ENCODE results near the gene ASTN1.

Gene ASTN1

DNA sequence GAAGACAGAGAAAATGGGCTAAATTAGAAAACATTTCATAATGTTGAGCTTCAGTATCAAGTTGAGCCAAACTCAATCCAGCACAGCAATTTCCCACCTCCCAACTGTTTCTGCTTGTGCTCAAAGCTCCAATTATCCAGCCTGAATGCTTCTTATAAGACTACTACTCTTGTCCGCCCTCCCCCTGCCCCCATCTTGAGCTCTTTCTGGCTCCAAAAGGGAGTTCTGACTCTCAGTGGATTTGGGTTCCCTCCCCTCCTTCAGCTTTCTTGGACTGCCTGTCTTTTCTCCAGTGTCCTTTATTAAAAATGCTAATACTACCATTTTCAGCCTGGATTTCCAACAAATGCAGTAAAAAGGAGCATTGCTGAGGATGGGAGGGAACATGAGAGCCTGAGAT is 174.8 kb downstream of the ASTN1 start:
- DNase-seq (ENCODE audit: low read depth), result no peak

DNA sequence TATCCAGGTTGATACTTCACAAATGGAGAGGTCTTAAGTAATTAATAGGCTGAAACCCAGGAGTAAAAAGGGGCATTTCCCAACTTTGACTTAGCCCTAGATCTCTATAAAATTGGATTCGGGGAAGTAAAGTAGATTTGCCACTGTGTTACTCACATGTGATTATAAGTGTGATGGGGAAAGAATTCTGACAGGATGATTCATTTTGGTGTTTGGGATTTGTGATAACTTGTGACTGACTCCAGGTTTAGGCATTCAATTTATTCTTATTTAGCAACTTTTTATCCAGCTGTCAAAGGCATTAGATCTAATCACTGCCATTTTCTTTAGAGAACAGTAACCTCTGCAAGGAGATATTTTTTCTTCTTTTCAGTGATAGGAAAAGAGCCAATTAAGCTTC is 175.5 kb downstream of the ASTN1 start:
- no peak for DNase-seq (ENCODE audit: low read depth)

DNA sequence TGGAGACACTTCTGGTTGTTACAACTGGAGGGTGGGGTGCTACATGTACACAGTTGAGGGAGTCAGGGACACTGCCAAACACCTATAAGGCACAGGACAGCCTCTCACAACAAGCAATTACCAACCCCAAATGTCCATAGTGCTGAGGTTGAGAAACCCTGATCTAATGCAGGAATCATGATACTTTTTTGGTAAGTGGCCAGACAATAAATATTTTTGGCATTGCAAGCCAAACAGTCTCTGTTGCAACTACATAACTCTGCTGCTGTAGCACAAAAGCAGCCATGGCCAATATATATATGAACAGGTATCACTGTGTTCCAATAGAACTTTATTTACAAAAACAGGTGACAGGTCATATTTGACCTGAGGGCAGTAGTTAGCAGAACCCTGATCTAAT is 177.5 kb downstream of the ASTN1 start:
- DNase-seq (ENCODE audit: low read depth), result no peak

DNA sequence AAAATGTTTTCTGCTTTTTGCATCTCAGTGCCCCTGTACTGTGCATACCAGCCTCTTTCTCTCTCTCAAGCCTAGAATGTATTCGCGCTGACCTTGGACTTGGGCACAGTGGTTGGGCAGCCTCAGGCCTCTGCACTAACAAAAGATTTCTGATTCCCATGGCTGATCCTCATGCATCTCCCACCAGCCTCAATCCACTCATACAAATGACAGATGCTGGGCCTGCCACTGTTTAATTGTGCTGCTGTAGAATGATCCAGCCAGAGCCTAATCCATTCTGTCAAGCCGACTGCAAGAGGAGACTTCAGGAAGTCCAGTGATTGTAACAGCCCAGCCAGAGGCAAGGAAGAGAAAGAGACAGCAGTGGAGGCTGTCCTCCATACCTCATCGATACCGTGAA is 180.8 kb downstream of the ASTN1 start:
- DNase-seq (ENCODE audit: low read depth), result no peak

DNA sequence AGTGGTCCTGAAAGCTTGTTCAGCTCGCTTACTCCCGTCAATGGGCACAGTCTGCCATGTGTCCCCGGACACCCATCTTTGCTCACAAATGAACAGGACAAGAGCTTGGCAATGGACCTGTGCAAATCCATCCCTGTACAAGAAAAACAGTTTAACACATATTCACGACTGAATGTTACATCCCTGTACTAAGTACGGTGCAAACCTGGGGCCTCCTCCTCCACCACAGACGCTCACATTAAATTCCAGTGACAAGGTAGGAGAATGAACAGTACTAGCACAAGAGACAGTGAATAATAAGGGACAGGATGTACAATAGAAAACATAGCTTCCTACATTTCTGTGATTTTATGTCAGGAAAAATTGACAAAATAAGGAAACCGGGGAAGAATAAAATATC is 187.7 kb downstream of the ASTN1 start:
- no peak for DNase-seq (ENCODE audit: low read depth)

DNA sequence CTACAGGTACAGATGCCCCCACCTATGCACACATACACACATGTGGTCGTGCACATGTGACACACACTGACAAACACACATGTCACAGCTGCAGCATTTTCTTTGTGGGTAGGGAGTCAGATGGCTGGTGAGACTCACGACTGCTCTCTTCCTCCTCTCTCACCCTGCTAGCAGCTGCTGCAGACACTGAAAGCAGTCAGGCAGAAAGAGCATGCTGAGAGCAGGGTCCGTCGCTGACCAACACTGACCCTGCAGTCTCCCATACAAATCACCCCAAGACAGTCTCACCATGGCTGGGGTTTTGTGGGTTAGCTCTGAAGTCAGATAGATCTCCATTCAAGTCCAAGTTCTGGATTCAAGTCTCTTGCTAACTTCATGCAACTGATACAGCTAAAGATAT is 188.3 kb downstream of the ASTN1 start:
- DNase-seq (ENCODE audit: low read depth), result no peak

DNA sequence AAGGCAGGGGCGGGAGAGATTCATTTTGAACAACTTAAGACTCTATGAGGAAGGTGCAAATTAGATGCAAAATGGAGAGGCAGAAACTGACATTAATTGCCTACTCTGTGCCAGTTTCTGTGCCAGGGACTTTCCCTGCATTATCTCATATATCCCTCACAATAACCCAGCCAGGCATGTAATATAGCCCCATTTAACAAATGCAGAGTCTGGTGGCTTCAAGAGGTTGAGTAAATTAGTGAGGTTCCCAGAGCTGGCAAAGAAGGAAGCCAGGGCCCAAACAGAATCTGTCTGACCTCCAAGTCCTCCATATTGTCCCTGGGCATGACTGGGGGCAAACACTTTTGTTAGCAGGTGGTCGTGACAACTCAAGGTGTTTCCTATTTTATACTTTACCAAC is 199.8 kb downstream of the ASTN1 start:
- no peak for DNase-seq (ENCODE audit: low read depth)

DNA sequence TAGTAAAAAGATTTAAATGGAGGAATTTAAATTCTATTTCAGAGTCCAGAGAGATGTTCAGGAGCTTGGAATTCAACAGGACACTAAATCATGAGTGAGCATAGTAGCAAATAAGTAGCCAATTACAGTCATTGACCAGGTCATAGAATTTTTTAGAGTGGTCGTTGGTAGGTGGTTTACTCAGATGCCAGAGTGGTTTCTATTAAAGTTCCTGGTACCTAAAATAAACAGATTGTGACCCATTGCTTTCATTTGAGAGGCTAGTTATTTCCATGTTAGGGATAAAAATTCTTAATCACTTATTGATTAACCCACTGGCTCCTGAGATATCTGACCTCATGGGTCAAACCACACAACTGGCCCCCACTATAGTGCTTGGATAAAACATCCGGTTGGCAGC is 201.3 kb downstream of the ASTN1 start:
- DNase-seq (ENCODE audit: low read depth), result no peak

DNA sequence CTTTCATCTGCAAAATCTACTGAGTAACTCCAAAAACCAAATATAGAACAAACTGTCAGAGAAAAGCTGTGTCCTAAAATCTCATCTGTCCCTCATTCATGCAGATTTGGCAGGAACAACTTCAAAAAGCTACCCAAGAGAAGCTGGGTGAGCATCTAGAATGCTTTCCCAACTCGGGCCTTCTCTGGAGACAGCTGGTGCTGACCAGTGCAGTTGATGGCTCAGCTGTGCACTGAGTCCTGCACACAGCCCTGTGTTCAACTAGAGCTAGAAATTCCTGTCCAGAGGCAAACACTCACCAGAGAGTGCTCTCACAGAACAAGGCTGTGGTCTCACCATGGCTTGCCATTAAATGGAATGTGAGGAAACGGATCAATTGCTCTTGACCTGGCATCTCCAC is 202.8 kb downstream of the ASTN1 start:
- DNase-seq (ENCODE audit: low read depth), result no peak

DNA sequence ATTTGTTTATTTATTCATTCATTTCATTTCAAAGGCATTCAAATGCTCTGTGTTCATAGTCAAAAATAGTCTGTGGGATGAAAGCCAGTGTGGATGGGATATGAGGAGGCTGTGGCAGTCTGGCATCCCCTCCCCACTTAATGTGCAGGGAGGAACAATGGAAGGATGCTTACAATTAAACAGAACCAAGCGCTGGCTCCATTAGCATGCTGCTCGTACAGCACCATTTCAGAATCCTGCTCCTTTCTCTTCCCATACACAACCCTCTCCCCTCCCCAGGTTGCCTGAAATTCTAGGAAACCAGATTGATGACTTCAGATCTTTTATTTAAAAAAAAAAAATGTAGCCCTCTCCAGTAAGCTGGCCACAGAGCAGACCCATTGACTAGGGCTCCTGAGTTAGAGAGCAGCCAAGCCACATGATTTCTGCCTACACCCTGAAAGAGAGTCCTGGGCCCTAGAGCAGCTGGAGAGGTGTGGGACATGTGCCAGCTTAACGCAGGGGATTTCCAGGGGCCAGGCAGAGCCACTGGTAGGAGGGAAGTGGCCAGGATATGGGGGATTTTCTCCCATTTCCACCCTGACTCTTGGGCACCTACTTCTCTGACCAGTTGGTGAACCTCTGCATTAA is 205.2 kb downstream of the ASTN1 start:
- no peak for DNase-seq (ENCODE audit: low read depth)

DNA sequence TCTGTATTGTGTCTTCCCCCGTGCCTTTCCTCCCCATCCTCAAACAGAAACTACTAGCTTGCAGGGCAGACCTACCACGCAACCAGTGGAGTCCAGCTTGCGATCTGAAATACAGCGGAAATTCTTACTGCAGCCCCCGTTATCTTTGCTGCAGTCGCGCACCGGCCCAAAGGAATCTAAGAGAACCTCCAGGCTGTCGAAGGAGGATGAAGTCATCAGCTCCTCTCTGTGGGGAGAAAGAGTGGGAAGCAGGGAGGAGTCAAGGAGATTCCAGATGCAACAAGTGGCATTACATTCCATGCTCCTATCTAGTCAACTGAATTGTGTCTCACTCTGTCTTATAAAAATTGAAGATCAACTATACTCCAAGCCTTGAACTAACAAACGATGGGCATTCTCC is 206.9 kb downstream of the ASTN1 start:
- DNase-seq (ENCODE audit: low read depth), result no peak

DNA sequence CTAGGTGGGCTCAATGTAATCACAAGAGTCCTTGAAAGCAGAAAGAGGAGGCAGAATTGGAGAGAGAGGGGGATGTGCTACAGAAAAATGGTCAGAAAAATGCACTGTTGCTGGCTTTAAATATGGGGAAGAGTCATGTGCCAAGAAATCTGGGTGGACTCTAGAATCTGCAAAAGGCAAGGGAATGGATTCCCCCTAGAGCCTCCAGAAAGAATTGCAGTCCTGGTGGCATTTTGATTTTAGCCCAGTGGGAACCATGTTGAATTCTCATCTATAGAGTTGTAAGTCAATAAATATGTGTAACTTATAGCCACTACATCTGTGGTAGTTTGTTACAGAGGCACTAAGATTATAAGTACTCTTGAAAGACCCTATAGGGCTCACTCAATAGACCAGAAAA is 210.3 kb downstream of the ASTN1 start:
- DNase-seq (ENCODE audit: low read depth), result no peak

DNA sequence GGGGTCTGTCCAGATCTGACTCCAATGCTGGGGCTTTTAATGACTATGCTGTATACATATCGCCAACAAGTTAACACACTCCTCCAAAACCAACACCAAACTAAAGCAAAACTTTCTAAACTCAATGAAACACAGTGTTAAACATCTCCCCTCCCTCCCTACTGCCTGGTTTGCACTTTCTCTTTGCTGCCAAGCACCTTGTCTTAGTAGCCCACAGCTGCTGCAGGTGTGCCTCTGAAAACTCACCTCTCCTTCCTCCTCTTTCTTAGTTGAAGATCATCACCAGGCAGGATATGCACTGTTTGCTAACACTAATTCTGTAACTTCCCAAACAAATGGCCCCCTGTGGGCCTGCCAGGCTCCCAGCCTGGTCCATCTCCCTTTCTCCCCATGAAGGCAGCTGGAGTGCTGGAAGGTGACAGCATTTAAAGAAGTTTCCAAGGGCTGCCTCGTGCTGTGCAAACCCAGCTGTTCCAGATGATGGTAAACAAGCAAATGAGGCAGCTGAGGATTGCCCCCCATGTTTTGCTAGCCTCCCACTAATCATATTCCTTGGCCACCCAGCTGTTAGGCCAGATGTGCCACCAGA is 213.7 kb downstream of the ASTN1 start:
- no peak for DNase-seq (ENCODE audit: low read depth)

DNA sequence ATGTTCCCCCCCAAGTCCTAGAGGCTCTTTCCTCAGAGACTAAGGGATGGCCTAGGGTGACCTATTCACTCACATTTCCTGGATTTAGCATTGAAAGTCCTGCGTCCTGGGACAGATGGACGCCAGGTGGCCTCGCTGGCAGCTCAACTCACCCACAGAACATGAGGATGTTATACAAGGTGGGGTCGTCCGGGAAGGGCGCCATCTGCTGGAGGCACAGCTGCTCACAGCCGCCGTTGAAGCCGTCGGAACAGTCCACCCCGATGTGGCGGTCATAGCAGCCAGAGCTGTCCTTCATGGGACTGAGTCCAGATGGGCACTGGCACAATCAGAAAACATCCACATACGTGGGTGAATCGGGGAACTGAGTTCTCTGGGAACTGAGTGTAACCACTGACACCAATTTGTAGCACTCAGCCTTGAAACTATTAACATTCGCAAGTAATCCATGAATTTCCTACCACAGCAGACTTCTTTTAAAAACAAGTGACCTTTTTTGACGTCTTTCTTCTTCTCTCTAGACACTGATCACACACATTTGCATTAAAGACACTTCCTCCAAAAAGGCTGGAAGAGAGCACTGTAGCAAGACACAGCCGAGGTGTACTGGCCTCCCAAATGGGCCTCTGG is 215.4 kb downstream of the ASTN1 start:
- DNase-seq (ENCODE audit: low read depth), result no peak

DNA sequence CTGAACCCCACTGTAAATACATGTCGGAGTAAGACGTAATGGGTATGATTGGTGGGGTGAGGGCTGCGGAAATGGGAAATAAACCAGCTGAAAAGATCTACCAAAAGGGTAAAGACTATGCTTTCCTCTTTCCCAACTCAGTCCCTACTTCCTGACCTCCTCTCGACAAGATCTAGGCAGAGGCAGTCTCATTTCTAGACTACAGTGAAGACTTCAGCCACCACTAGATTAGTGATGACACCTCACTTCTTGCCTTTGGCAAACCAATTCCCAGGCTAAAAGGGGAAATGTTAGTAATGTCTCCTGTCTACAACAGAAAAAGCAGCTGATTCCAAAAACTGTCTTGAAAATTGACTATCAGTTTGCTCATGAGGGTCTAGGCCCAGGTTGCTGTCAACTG is 219.9 kb downstream of the ASTN1 start:
- DNase-seq (ENCODE audit: low read depth), result no peak

DNA sequence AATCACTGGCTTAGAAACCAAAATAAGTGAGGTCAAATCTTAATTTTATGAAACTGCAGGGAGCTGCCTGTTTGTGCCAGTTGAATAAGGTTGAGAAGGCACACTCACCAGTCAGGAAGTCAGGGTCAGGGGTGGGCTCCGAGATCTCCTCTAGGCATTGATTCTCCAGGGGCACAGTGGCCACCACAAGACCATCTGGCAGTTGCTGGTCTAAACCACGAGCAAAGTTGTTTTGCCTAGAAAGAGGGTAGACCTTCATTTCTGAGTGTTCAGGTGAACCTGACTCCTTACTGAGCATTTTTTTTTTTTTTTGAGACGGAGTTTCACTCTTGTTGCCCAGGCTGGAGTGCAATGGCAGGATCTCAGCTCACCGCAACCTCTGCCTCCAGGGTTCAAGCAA is 220.7 kb downstream of the ASTN1 start:
- DNase-seq (ENCODE audit: low read depth), result no peak

DNA sequence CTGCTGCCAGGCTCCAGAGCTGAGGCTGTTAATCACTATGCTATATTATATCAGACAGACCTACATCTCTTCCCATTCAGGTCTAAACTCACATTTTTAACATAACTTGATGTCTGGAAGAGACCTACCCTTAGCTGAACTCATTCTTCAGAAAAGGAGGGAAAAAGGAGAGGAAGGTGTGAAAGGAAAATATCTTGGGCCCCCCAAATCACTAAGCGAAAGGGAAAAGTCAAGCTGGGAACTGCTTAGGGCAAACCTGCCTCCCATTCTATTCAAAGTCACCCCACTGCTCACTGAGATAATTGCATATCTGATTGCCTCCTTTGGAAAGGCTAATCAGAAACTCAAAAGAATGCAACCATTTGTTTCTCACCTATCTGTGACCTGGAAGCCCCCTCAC is 222.2 kb downstream of the ASTN1 start:
- DNase-seq (ENCODE audit: low read depth), result no peak

DNA sequence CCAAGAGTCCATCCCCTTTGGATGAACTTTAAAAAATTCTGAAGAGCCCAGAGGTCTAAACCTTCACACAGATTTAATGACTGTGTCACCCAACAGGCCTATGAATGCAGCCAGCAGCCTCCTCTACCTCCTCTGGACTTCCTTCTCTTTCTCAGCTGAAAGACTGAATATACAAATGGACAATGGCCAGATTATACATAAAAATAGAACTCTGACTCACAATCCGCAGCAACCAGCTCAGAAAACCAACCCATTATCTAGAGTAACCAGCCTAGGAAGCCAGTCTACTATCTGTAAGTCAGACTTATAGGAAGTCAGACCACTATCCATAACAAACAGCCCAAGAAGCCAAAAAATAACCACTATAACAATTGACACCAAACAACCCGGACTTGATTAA is 224.5 kb downstream of the ASTN1 start:
- no peak for DNase-seq (ENCODE audit: low read depth)

DNA sequence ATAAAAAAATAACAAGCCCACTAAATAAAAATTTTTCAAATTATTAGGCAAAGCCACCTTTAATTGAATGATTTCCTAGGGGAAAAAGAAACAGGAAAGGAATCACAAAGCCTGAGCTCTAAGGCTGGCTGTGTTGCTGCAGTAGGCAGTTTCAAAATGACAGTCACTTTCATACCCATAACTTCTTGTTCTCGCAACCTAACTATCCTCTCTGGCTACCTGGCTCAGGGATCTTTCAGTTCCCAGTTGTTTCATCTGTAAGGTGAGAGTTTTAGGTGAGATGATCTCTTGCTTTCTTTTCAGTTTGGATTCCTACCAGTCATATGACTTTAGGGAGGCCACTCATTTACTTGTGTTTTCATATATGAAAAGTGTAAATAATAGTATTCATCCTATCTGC is 226.1 kb downstream of the ASTN1 start:
- no peak for DNase-seq (ENCODE audit: low read depth)

DNA sequence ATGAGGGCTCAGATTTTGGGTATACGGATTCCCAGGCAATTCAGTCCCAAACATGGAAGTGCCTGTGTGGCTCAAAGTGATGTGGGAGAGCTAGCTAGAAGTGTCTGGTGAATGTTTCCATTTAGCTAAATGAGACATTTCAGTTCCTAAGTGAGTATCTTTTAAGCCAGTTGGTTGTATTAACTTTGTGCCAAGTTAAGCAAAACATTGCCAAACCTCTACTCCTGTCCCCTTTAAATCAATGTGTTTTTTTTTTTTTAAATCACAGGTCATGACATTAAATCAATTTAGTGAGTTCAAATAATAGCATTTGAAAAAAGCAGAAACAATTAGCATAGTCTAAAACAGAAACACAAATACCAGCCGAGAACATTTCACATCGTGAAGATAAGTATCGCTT is 230.1 kb downstream of the ASTN1 start:
- DNase-seq (ENCODE audit: low read depth), result no peak

DNA sequence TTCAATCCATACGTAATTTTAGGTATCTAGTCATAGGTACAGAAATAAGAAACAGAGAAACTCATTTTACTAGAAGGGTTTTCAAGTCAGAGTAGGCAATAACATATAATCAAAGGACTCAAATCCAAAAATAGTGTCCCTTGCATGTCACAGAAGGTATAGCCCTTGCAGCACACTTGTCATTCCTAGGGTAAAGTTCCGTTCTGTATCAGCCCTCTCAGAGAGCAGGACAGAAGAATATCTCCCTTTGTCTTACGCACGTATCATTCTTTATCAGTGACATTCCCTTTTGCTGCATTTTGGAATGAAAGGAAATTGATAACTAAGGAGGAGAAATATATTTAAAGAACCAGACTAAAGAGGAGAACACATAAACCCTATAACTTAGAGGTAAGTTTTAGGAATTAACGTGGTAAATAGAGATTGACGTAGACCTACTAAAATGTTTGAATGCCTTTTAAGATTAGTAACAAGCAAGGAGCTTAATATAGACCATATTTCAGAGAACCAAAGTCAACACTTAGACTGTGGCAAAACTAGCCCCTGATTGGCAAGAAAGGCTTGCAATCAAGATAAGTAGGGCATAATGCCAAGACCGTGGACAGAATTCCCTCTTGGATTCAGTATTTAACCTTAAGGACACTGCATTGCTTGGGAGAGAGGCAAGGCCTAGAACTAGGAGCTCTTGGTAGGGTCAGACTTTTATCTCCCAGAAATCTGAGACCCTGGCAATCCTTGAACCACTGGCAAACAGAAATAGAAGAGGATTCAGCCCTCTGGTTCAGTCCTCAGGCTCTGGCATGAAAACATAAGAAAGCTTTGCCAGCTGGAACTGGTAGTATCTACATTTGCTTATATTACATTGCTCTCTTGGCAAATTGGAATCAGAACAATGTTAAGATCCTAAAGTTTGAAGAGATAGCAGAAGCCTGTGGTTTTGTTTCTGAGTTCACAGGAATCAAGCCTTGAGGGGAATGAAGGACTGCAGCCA is 232.1 kb downstream of the ASTN1 start:
- DNase-seq (ENCODE audit: low read depth), result no peak

DNA sequence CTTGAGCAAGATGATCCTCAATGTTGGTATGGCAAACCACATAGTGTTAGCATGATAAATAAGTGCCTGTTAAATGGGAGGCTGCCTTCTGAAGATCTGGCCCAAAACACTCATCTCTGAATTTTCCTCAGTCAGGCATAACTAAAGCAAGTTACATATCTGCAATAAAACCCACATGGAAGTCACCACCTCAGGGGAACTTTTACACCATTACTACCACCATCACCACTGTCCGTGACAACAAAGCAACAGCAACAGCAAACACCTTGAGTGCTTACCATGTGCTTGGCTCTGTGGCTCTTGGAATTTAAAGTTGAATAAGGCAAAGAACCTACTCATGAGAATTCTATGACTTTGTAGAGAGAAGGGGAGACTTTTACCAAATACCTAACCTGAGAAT is 233.0 kb downstream of the ASTN1 start:
- no peak for DNase-seq (ENCODE audit: low read depth)
